COR-L47 (cell line): ENCODE results near the gene PSMD6.

ENCODE experiments used
- DNase-seq: peaks from one replicate; lab custom pipeline; 2025; lab: John Stamatoyannopoulos, UW

The PSMD6 gene

DNA sequence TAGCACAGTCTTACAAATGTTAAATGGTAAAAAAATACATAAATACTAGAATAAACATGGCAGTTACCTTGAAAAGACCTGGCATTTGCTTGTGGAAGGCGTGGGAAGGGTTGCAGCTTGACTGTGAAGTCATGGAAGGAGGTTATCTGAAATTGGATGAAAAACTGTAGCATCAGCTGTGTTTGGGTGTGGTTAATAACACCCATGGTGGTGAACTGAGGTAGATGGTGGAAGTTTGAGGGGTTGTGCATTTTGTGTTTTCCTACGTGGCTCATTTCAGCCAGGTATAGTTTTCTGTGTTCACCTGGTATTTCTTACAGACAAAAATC lies 46.5 kb downstream of the PSMD6 start:
- DNase-seq = no peak

GRCh38 chr3:63976161-63976871 lies 47.0 kb downstream of the PSMD6 start:
- no peak for DNase-seq

- no peak for DNase-seq
These were observed 47.6 kb downstream of the PSMD6 start for GRCh38 chr3:63975723-63976122.

- DNase-seq = no peak
These were observed 48.8 kb downstream of the PSMD6 start for GRCh38 chr3:63974451-63974850.

DNA sequence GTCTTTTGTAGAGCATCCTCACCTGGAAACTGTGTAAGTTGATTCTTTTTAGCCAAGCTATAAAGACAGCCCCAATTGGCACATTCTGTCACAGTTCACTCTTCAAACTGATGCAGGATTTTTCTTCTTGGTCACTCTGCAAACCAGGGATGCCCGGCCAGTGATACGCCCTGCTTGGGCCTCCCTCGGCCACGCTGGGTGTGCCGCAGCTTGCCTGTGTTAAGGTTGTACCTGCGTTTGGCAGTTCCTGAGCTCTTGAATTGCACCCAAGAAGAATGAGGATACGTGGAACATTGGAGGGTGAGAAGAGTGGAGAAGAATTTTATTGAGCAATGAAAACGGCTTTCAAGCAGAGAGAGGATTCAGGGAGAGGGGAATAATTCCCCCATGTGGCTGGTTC lies 49.9 kb downstream of the PSMD6 start:
- no peak for DNase-seq

DNA sequence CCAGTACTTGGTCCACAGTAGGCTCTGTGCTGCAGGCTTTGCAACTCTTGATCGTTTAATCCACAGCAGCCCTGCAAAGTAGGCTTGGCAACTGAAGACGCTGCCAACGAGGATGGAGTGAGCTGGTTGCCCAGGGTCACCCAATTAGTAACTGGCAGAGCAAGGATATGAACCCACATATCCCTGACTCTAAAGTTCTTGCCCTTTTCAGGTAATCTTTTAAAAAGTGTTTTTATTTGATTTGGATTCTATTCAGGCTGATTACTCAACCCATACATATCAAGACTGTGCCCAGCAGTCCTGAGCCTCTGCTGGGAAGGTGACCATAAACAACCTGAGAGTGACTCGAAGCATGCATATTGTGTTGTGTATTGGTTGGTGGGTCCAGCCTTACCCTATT lies 50.3 kb downstream of the PSMD6 start:
- no peak for DNase-seq

DNA sequence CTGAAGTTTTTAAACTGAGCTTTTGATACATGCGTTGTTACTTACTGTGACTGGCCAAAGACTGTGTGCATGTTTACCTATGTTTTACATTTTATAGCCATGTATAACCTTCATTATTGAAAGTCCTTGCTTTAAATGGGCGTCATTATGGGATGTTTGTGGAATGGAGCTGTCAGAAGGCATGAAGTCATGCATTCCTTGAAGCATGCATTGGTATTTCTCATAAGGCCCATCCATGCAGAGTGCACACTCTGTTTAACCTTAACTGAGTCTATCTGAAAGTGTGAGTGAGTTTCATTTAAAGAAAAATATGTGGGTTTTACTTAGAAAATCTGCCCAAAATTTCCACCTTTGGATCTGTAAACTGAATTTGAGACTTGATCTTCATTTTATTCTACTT lies 51.1 kb downstream of the PSMD6 start:
- DNase-seq = no peak

GRCh38 chr3:63970631-63971475 lies 52.4 kb downstream of the PSMD6 start:
- no peak for DNase-seq

GRCh38 chr3:63969876-63970275 lies 53.4 kb downstream of the PSMD6 start:
- no peak for DNase-seq

- DNase-seq = no peak
These were observed 54.5 kb downstream of the PSMD6 start for GRCh38 chr3:63968612-63969350.

- DNase-seq = no peak
These were observed 55.4 kb downstream of the PSMD6 start for GRCh38 chr3:63967675-63968611.

DNA sequence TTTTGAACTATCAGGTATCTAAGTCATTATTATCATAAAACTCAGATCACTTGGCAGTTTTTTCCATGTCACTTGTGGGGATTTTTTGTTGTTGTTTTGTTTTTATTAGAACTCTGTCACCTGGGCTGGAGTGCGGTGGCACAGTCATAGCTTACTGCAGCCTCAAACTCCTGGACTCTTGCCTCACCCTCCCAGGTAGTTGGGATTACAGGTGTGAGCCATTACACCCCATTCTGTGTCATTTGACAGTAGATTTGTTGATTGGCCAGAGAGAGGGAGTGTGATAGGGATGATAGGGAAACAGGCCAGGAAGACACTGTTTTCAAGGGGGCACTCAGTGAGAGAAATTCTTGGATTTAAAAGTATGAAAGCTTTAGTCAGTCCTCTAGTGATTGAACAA lies 56.4 kb downstream of the PSMD6 start:
- DNase-seq = no peak

DNA sequence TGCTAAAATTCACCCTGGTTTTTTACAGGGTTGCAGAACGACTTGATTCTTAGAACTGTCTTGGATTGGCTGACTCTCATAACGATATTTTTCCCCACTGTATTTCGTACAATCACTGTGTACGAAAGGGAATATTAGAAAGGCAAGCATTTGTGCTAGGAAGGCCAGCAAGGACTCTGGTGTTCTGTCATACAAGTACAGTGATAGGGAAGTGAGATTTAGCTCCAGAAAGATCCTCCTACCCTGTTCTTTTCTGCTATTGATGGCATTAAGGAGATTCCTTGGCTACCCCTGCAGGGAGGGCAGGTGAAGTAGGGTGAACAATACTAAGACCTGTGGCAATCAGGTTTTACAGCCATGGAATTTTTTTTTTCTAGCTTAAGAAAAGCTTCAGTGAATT lies 57.3 kb downstream of the PSMD6 start:
- DNase-seq = no peak

- DNase-seq = no peak
These were observed 58.4 kb downstream of the PSMD6 start for GRCh38 chr3:63964681-63965485.

DNA sequence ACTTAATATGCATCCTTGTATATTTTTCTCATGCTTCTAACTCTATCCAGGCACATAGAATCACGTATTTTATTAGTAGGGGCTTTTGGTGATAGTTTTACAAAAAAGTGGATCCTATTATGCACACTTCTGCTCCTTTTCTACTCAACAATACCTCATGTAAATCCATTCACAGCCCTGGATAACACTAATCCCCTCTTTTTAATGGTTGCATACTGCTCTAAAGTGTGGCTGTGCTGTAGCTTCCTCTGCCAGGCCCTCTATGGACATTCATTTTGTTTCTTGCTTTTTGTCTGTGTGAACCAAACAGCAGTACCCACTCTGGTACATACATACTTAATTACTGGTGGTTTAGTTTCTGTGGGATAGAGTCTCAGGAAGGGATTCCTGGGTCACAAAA lies 59.8 kb downstream of the PSMD6 start:
- DNase-seq = no peak

- no peak for DNase-seq
These were observed 61.4 kb downstream of the PSMD6 start for GRCh38 chr3:63961891-63962290.
